HG03064 (cell line): Measurements from ENCODE around the gene DLD.

ENCODE experiments used
- ATAC-seq: cut with Tn5 transposase; IDR thresholded peaks from one replicate; pipeline ENCODE4 v1.9.1; 2021; ENCODE audit warnings: low read depth; ENCODE audit not compliant: unreplicated experiment

Gene DLD

GRCh38 chr7:107961405-107961804 lies 70.4 kb downstream of the DLD start:
- no peak for ATAC-seq

- ATAC-seq, result no peak
These were observed 71.8 kb downstream of the DLD start for GRCh38 chr7:107962817-107963216.

- ATAC-seq, result no peak
These were observed 73.5 kb downstream of the DLD start for GRCh38 chr7:107964510-107964909.

GRCh38 chr7:107966711-107967110 lies 75.7 kb downstream of the DLD start:
- no peak for ATAC-seq

GRCh38 chr7:107967420-107967819 lies 76.4 kb downstream of the DLD start:
- ATAC-seq, result no peak

- no peak for ATAC-seq
These were observed 77.5 kb downstream of the DLD start for GRCh38 chr7:107968449-107968848.

- no peak for ATAC-seq
These were observed 78.9 kb downstream of the DLD start for GRCh38 chr7:107969856-107970255.
